22Rv1 (cell line): ENCODE data around the gene MICA.
"Not testable (repeated sequence)": the region's sequence is repeated elsewhere in the genome, so short reads cannot be mapped to it uniquely, and the experiment has no call there.

ENCODE experiments used
- H3K27ac ChIP-seq: fragments of 450-650 bp; 2 replicates; pipeline ENCODE4 v1.5.1; 2017
- ZFX ChIP-seq: fragments of 450-650 bp; IDR thresholded peaks from 2 replicates; pipeline ENCODE4 v1.6.1; 2017; ENCODE audit warnings: antibody characterized with exemption, borderline replicate concordance
- TF ChIP-seq, protein P1 (sequence below): fragments of 450-650 bp; IDR thresholded peaks from 2 replicates; pipeline ENCODE4 v1.5.1; 2017; ENCODE audit warnings: mild to moderate bottlenecking

Gene MICA

DNA sequence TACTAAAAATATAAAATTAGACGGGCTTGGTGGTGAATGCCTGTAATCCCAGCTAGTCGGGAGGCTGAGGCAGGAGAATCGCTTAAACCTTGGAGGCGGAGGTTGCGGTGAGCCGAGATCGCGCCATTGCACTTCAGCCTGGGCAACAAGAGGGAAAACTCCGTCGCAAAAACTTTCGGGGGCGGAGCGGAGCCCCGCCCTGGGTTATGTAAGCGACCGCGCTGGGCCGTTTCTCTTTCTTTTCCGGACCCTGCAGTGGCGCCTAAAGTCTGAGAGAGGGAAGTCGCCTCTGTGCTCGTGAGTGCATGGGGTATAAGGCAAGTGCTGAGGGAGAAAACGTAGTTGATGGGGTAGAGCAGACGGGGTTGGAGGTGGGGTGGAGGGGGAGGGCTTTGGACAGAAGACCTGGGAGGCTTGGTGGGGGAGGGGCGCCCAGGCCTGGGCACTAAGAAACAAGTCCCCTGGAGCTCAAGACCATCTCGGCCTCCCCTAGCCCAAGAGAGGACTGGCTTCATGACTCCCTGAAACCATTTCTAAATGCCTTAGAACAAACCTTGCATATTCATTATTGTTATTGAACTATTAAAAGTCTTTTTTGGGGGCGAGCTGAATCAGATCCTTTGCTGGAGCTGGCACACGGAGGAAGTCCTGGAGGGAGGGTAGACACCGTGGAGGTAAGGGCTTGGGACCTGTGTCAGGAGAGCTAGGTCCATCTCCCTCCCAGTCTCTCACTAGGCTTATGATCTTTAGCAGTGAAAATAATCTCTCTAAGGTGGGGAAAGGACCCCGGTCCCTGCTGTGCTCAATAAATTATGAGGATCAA, 2.7 kb upstream of the MICA start:
- TF ChIP-seq, protein P1, sequence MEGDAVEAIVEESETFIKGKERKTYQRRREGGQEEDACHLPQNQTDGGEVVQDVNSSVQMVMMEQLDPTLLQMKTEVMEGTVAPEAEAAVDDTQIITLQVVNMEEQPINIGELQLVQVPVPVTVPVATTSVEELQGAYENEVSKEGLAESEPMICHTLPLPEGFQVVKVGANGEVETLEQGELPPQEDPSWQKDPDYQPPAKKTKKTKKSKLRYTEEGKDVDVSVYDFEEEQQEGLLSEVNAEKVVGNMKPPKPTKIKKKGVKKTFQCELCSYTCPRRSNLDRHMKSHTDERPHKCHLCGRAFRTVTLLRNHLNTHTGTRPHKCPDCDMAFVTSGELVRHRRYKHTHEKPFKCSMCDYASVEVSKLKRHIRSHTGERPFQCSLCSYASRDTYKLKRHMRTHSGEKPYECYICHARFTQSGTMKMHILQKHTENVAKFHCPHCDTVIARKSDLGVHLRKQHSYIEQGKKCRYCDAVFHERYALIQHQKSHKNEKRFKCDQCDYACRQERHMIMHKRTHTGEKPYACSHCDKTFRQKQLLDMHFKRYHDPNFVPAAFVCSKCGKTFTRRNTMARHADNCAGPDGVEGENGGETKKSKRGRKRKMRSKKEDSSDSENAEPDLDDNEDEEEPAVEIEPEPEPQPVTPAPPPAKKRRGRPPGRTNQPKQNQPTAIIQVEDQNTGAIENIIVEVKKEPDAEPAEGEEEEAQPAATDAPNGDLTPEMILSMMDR: no peak
- TF ChIP-seq ZFX: no peak
- H3K27ac ChIP-seq: peak overlapping the region; percentile 88

DNA sequence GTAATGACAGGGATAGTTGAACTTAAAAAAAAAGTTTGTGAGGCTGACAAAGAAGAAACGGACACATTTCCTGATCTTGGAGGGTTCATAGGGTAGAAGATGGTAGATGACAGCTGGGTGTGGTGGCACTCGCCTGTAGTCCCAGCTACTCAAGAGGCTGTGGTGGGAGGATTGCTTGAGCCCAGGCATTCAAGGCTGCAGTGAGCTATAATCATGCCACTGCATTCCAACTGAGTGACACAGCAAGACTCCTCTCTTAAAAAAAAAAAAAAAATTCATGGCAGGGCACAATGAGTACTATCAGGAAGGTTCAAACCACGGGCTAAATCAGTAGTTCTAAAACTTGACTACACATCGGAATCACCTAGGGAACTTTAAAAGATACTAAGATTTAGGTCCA, 2.0 kb upstream of the MICA start:
- TF ChIP-seq, protein P1: no peak
- no peak for TF ChIP-seq ZFX

DNA sequence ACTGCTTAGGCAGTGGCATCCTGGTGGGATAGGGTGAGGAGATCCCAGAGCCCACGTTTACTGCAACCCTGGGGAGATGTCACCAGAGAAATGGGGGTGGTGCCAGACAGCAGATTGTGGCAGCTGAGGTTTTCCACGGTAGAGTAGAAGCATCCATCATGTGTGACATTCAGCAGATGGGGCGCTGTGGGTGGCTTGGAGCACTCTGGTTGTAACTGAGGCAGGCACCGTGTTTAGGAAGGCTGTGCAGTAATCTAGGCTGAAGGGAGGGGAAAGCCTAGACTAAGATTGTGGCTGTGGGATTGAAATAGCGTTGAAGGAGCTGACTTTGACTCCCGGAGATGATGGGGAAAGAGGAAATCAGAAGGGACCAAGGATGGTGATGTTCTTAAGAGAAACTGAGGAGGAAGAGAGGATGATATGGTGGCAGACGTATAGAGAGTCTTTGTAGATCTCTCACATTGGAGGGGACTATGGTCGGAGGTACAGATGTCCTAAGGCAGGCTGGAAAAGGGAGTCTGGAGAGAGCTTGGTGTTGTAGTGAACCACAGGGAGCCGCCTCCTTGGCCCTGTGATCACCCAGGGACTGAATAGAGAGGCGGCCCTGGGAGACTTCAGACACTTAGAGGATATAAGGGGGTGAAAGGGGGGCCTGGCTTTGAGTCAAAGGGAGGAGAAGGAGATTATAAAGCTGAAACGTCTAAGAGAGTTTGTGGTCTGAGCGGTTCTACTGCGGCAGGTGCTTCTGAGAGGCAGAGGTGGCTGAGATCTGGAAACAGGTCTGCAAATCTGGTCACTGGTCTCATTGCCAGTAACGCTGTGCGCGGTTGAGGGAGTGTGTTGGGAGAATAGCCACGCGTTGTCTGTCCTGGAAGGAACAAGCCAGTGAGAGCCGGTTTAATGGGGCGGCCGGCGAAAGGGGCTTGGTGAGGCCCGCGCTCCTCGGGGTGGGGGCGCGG, 792 bp upstream of the MICA start:
- TF ChIP-seq, protein P1: no peak
- no peak for TF ChIP-seq ZFX
- H3K27ac ChIP-seq: no peak overlapping the region

More for the DNA sequence above, 2.0 kb upstream of the MICA start:
- peak overlapping the region; percentile 88 for H3K27ac ChIP-seq

DNA sequence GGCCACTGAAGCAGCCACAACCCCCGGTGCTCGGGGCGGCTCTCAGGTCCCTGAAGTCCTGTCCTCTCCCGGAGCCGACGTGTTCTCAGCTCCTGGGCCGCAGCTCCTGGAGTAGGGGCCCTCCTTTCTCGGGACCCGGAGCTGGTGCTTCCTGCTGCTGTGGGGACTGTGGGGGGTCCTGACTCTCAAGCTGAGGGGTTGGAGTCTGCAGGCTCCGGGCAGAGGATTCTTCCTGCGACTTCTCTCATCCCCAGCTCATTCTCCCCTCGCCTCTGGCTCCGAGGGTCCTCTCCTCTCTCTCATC, 618 bp downstream of the MICA start:
- TF ChIP-seq, protein P1: 0 out of 2 replicates have a peak, but pooled peaks have one; percentile 0
- H3K27ac ChIP-seq: 0 out of 2 replicates have a peak overlapping the region, but pooled peaks have one; percentile 4

DNA sequence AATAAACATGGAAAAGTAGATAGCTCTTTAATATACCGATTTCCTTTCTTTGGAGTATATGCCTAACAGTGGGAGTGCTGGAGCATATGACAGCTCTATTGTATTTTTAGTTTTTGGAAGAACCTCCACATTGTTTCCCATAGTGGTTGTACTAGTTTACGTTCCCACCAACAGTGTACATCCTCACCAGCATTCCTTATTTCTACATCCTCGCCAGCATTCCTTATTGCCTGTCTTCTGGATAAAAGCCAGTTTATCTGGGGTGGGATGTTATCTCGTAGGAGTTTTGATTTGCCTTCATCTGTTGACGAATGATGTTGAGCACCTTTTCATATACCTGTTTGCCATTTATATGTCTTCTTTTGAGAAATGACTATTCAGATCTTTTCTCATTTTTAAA, 2.6 kb downstream of the MICA start:
- TF ChIP-seq ZFX: no peak
- H3K27ac ChIP-seq: no peak overlapping the region

DNA sequence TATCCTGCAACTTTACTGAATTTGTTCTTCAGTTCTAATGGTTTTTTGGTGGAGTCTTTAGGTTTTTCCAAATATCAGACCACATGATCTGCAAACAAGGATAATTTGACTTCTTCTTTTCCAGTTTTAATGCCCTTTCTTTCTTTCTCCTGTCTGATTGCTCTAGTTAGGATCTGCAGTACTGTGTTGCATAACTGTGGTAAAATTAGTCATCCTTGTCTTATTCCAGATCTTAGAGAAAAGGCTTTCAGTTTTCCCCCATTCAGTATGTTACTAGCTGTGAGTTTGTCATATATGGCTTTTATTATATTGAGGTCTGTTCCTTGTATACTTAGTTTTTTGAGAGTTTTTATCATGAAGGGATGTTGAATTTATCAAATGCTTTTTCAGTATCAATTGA, 4.3 kb downstream of the MICA start:
- no peak overlapping the region for H3K27ac ChIP-seq
- TF ChIP-seq, protein P1: no peak
- no peak for TF ChIP-seq ZFX

DNA sequence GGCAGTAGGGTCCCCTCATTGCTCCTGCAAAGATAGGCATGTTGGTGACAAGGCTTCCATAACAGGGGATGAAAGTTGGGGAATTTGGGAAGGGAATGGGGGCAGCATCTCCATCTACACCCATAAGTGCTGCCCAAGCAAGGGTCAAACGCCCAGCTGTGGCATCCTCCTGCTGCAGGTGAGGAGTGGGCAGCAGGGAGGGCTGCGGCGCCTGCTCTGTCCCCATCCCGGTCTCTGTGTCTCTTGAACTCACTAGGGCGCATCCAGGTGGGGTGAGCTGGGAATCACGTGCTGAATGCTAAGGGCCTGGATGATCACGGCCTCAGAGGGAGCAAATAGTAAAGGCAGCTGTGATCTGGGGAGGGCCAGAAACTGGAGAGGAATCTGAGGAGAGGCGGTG, 9.1 kb downstream of the MICA start:
- TF ChIP-seq ZFX: no peak
- TF ChIP-seq, protein P1: no peak
- H3K27ac ChIP-seq: no peak overlapping the region

DNA sequence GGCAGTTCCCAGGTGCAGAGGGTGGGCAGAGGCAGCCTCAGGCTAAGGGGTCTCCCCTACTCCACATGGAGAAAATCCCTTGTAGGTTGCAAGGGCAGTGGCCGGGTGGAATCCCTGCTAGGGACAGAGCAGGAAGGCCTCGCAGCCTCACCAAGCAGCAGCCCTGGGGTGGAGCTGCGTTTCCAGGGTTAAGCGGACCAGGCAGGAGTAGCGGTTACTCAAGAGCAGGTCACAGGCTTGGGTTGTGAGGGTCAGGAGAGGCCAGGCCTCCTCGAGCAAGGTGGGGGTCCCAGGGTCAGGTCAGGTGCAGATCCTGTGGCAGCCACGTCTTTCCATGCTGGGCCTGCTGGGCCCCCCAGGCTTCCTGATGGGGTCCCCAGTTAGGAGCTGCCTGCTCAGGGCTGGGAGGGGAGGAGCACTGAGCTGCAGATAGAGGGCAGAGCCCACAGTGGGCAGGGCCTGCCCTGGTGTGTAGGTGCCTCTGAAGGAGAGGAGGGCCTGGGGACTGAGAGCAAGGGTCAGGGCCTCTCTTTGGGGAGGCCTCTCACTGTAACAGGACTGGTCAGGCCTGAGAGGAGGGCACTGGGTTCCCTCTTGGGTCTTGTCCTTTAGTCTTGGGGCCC, 10.9 kb downstream of the MICA start:
- not testable (repeated sequence) for H3K27ac ChIP-seq
